Stimulated activated CD8-positive, alpha-beta memory T cell treated with anti-CD3 and anti-CD28 coated beads, Interleukin-4, amount 100 ng/mL, for 1 hour (primary cell): Measurements from ENCODE around the gene NAP1L1.

Source experiments
- DNase-seq, 2 donors: peaks; one replicate each; pipeline ENCODE4 v3.0.0-alpha.2; 2020; ENCODE audit warnings: low read depth in 2 of 2, low spot score in 1 of 2

The NAP1L1 gene

GRCh38 chr12:76084863-76085519 is 506 bp upstream of the NAP1L1 start:
- DNase-seq, result peak in 1 of 2 donors; percentile 31

GRCh38 chr12:76083246-76083903 is 1.1 kb downstream of the NAP1L1 start:
- DNase-seq, result no peak

- no peak for DNase-seq
Observed at GRCh38 chr12:76081909-76082308, 2.6 kb downstream of the NAP1L1 start.

GRCh38 chr12:76080729-76081415 is 3.6 kb downstream of the NAP1L1 start:
- no peak for DNase-seq

GRCh38 chr12:76080017-76080728 is 4.3 kb downstream of the NAP1L1 start:
- DNase-seq, result no peak

- DNase-seq, result no peak
Observed at GRCh38 chr12:76078748-76079147, 5.7 kb downstream of the NAP1L1 start.

GRCh38 chr12:76075448-76075847 is 9.0 kb downstream of the NAP1L1 start:
- no peak for DNase-seq

- DNase-seq, result no peak
Observed at GRCh38 chr12:76074701-76075336, 9.7 kb downstream of the NAP1L1 start.

- DNase-seq, result no peak
Observed at GRCh38 chr12:76073561-76073960, 10.9 kb downstream of the NAP1L1 start.

- DNase-seq, result no peak
Observed at GRCh38 chr12:76072568-76072967, 11.9 kb downstream of the NAP1L1 start.

- no peak for DNase-seq
Observed at GRCh38 chr12:76069339-76069738, 15.1 kb downstream of the NAP1L1 start.

GRCh38 chr12:76065917-76066316 is 18.6 kb downstream of the NAP1L1 start:
- DNase-seq, result no peak

- no peak for DNase-seq
Observed at GRCh38 chr12:76064904-76065303, 19.6 kb downstream of the NAP1L1 start.

- no peak for DNase-seq
Observed at GRCh38 chr12:76060111-76060510, 24.4 kb downstream of the NAP1L1 start.

- no peak for DNase-seq
Observed at GRCh38 chr12:76057326-76057725, 27.2 kb downstream of the NAP1L1 start.

- no peak for DNase-seq
Observed at GRCh38 chr12:76055393-76055792, 29.1 kb downstream of the NAP1L1 start.

- DNase-seq, result no peak
Observed at GRCh38 chr12:76049575-76050251, 34.8 kb downstream of the NAP1L1 start.

GRCh38 chr12:76047742-76048141 is 36.7 kb downstream of the NAP1L1 start:
- no peak for DNase-seq

GRCh38 chr12:76047060-76047459 is 37.4 kb downstream of the NAP1L1 start:
- DNase-seq, result no peak

- no peak for DNase-seq
Observed at GRCh38 chr12:76043377-76043776, 41.1 kb downstream of the NAP1L1 start.

- DNase-seq, result no peak
Observed at GRCh38 chr12:76042147-76042546, 42.3 kb downstream of the NAP1L1 start.
